H7 (cell line): ENCODE measurements around the gene BOD1L2. TPM values are rescaled to one million over a fixed set of nuclear protein-coding genes. Genes with fewer than 3 reads are reported as not detected.

Experiments used
- DNase-seq: peaks from one replicate; pipeline ENCODE4 v3.0.0; 2012
- H3K27me3 ChIP-seq: 2 replicates; pipeline ENCODE4 v1.6.0; 2011; ENCODE audit warnings: mild to moderate bottlenecking, low read length; ENCODE audit not compliant: control insufficient read depth, insufficient read depth
- H3K36me3 ChIP-seq: replicated peaks from 2 replicates; pipeline ENCODE4 v1.5.1; 2011; ENCODE audit warnings: low read length; ENCODE audit not compliant: control insufficient read depth, insufficient read depth
- H3K4me3 ChIP-seq: 2 replicates; pipeline ENCODE4 v1.5.1; 2011; ENCODE audit warnings: low read depth, mild to moderate bottlenecking, control low read depth, low read length, moderate library complexity; ENCODE audit not compliant: insufficient read depth
- total RNA-seq: library from RNA; depleted of rRNA; stranded (reverse); fragments of >200 nt; shearing (Covaris generic); gene quantifications from 2 replicates; pipeline ENCODE4 v1.2.3, GENCODE V29; 2014; rRNA removed

The BOD1L2 gene
- total RNA-seq, 1 experiment from 2014 or later: 0.07 TPM

DNA sequence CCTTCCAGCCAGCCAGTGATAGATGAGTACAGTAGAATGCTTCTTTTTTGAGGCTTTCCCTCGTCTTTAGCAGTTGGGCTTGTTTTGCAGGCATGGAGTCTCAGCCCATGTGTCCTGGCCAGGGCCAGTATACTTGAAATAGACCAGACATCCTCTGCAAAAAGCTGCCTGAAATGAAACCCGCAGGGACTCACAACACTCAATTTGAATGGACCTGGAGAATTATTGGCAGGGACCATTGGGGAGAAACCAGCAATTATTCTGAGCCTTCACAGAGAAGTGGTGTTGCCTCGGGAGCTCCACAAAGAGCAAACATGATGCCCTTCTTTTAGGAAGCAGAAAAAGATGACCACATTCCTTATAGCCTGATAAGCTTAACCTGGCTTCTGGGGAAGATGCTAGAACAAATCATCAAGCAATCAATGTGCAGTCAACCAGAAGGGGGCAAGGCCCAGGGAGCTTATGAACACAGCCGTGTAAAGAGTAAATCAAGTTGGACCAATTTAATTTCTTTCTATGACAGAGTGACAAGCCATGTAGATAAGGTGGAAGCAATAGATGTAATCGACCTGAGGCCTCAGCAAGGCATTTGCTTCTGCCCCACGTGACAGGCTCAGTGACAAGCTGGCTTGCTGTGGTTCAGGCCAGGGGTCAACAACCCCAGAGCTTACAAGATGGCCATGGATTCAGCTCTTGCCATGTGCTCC is 42.1 kb downstream of the BOD1L2 start:
- no peaks in the 10 kb centered on the region for H3K27me3 ChIP-seq
- DNase-seq: no peak
- no peak overlapping the region for H3K4me3 ChIP-seq
- no peaks in the 10 kb centered on the region for H3K36me3 ChIP-seq

DNA sequence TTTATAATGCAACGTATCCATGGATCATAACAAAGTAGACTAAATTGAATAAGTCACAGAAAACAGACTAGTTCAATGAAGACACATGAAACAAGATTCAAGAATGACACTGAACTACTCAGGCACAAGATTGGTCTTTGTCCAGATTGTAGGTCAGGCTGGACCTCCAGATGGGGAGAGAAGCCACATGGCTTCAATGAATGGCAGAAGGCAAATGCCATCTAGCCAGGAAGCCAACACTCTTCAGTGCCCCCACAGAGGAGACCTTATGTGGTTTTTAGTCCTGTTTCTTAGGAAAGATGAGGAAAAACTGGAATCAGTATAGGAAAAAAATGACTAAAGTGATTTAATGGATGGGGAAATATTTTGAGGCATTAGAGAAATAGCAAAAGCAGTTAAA is 43.1 kb downstream of the BOD1L2 start:
- no peak overlapping the region for H3K4me3 ChIP-seq
- H3K36me3 ChIP-seq: no peaks in the 10 kb centered on the region
- DNase-seq: no peak
- no peaks in the 10 kb centered on the region for H3K27me3 ChIP-seq

GRCh38 chr18:57194070-57194469 is 47.2 kb downstream of the BOD1L2 start:
- no peak for DNase-seq
- H3K27me3 ChIP-seq: no peaks in the 10 kb centered on the region; the same call in 1 of the 2 replicates
- H3K36me3 ChIP-seq: no peaks in the 10 kb centered on the region; the same call in 1 of the 2 replicates
- no peak overlapping the region for H3K4me3 ChIP-seq

GRCh38 chr18:57194622-57195021 is 47.7 kb downstream of the BOD1L2 start:
- no peak for DNase-seq
- no peaks in the 10 kb centered on the region; the same call in 1 of the 2 replicates for H3K36me3 ChIP-seq
- H3K27me3 ChIP-seq: no peaks in the 10 kb centered on the region; the same call in 1 of the 2 replicates
- H3K4me3 ChIP-seq: no peak overlapping the region

GRCh38 chr18:57195341-57195740 is 48.5 kb downstream of the BOD1L2 start:
- H3K27me3 ChIP-seq: no peaks in the 10 kb centered on the region; the same call in 1 of the 2 replicates
- H3K36me3 ChIP-seq: no peaks in the 10 kb centered on the region; the same call in 1 of the 2 replicates
- no peak for DNase-seq
- no peak overlapping the region for H3K4me3 ChIP-seq

DNA sequence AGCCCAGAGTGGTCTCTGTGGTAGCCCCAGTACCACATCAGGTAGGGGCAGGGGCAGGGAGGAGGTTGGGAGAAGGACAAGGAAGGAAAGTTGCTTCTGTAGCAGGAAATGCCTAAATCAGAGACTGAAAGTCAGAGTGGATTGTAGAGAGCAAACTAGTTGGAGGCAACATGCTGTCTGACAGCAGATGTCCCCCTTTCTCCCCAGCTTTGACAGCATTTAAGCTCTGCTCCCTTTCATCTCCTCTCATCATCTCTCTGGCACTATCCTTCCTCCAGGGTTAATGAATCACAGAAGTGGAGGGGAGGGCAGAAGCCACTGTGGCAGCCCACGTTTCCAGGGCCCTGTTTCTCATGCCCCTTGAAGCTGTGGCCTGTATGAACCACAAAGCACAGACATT is 50.4 kb downstream of the BOD1L2 start:
- Histone ChIP-seq H3K27me3 (no peaks in the 10 kb centered on the region; the same call in 1 of the 2 replicates), H3K4me3 (no peak overlapping the region), H3K36me3 (no peaks in the 10 kb centered on the region; the same call in 1 of the 2 replicates)
- no peak for DNase-seq

GRCh38 chr18:57198073-57198472 is 51.2 kb downstream of the BOD1L2 start:
- Histone ChIP-seq H3K27me3 (no peaks in the 10 kb centered on the region; the same call in 1 of the 2 replicates), H3K4me3 (no peak overlapping the region), H3K36me3 (no peaks in the 10 kb centered on the region; the same call in 1 of the 2 replicates)
- no peak for DNase-seq

Other genes starting within 250 kb of the BOD1L2 start
- gene ST8SIA3, start 205.5 kb downstream of the BOD1L2 start, total RNA-seq: 0.66 and 1.5 TPM in 2 replicates